Left lung (tissue), 10 donors: Measurements from ENCODE around the gene OTOP1. TPM values are rescaled to one million over a fixed set of nuclear protein-coding genes. Genes with fewer than 3 reads are reported as not detected.
"Not testable (repeated sequence)": the region's sequence is repeated elsewhere in the genome, so short reads cannot be mapped to it uniquely, and the experiment has no call there.

Experiments used
- ATAC-seq: fragments of 200-7000 bp; cut with Tn5 transposase; one replicate; pipeline ENCODE4 v1.9.1; 2020; ENCODE audit warnings: moderate library complexity
- DNase-seq, 4 donors: peaks; one replicate each; pipeline ENCODE4 v3.0.0-alpha.2; 2013 to 2020
- H3K27ac ChIP-seq, 2 donors: fragments of 200-600 bp; sonication (generic) in 1 of 2; one replicate each; pipeline versions ENCODE4 v1.5.0 to v1.8.0; 2020 to 2021
- H3K27me3 ChIP-seq, 2 donors: fragments of 200-600 bp; sonication (generic) in 1 of 2; one replicate each; pipeline versions ENCODE4 v1.5.0 to v1.8.0; 2020 to 2021
- H3K36me3 ChIP-seq, 2 donors: fragments of 200-600 bp; sonication (generic) in 1 of 2; one replicate each; pipeline versions ENCODE4 v1.5.0 to v1.8.0; 2020 to 2021
- H3K4me1 ChIP-seq, 2 donors: fragments of 200-600 bp; one replicate each; pipeline ENCODE4 v1.8.0; 2021
- H3K4me3 ChIP-seq, 2 donors: fragments of 200-600 bp; sonication (generic) in 1 of 2; one replicate each; pipeline versions ENCODE4 v1.5.0 to v1.8.0; 2020 to 2021; ENCODE audit warnings: mild to moderate bottlenecking in 1 of 2
- H3K9me3 ChIP-seq, 2 donors: fragments of 200-600 bp; sonication (generic) in 1 of 2; one replicate each; pipeline versions ENCODE4 v1.5.0 to v1.8.0; 2020 to 2021
- intact Hi-C, 2 donors: fragments of 100-400 bp; cut with DNase I; formaldehyde crosslinking; loops; one replicate each; pipeline versions ENCODE4 v1.11.2 to v1.14.2; 2022
- polyA plus RNA-seq, 6 donors: library from polyadenylated mRNA; unstranded; fragments of 120-200 nt; gene quantifications; one replicate each; pipeline ENCODE4 v1.2.1, GENCODE V29; 2013; ENCODE audit not compliant: insufficient read length in 6 of 6
- total RNA-seq, 2 donors: library from RNA; stranded (reverse); fragmentation: NEBNext Ultra II Directional; extraction: Animal tissue kit (Norgen Biotek cat#: 25700); gene quantifications; one replicate each; pipeline ENCODE4 v1.2.1, GENCODE V29; 2021
- TF ChIP-seq, protein P1 (sequence below), 2 donors: fragments of 200-600 bp; sonication (generic) in 1 of 2; IDR thresholded peaks; one replicate each; pipeline versions ENCODE4 v1.5.0 to v1.8.0; 2021; ENCODE audit warnings: antibody characterized with exemption in 2 of 2
- donor health status: DM: no; HTN: yes; CAD: no.
- donor health status: DM: no; HTN: no; CAD: no.

Gene OTOP1
- total and polyA plus RNA-seq, 8 donors, result not detected

DNA sequence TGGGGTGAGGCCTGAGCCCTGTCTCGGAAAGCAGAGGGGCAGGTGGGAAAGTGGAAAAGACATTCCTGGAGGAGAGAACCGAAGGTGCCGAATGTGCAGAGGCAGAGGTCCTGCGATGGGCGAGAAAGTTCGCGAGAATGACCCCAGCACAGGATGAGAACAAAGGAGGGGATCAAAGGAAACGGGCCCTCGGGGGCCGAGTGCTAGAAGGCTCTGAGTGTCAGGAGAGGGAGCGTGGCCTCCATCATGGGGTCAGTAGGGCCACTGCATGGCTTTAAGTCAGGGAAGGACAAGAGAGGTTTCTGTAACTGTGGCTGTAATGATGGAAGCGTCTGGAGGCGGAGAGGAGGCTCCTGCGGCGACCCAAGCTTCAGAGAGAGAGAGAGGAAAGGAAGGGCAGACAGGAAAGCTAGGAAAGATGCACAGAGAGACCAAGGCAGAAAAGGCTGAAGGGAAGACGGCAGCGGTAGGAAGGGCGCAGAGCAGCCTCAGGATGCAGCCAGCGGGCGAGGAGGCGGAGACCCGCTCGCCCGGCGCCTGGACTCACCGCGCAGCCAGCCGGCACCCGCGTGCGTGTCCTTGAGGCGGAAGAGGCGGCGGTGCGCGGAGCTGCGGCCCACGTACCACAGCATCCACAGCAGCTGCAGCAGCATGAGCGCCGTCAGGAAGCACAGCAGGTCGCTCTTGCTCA lies 669 bp downstream of the OTOP1 start:
- no peak for DNase-seq
- H3K27me3 ChIP-seq, result peaks cover 29 to 93% of the 10 kb centered on the region in 2 donors
- no peaks in the 10 kb centered on the region for H3K36me3 ChIP-seq
- TF ChIP-seq, protein P1, sequence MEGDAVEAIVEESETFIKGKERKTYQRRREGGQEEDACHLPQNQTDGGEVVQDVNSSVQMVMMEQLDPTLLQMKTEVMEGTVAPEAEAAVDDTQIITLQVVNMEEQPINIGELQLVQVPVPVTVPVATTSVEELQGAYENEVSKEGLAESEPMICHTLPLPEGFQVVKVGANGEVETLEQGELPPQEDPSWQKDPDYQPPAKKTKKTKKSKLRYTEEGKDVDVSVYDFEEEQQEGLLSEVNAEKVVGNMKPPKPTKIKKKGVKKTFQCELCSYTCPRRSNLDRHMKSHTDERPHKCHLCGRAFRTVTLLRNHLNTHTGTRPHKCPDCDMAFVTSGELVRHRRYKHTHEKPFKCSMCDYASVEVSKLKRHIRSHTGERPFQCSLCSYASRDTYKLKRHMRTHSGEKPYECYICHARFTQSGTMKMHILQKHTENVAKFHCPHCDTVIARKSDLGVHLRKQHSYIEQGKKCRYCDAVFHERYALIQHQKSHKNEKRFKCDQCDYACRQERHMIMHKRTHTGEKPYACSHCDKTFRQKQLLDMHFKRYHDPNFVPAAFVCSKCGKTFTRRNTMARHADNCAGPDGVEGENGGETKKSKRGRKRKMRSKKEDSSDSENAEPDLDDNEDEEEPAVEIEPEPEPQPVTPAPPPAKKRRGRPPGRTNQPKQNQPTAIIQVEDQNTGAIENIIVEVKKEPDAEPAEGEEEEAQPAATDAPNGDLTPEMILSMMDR (IDR thresholded peaks at IDR 0.05), result no peak
- intact Hi-C loops, result no loop called here
- no peaks in the 10 kb centered on the region for H3K9me3 ChIP-seq
- no peak overlapping the region for H3K4me3 ChIP-seq
- H3K4me1 ChIP-seq, result no peaks in the 10 kb centered on the region
- no peak overlapping the region for H3K27ac ChIP-seq
- ATAC-seq, result no peak

- Histone ChIP-seq H3K27ac (no peak overlapping the region), H3K4me3 (no peak overlapping the region), H3K36me3 (no peaks in the 10 kb centered on the region), H3K9me3 (no peaks in the 10 kb centered on the region), H3K4me1 (no peaks in the 10 kb centered on the region), H3K27me3 (peaks cover 0 to 31% of the 10 kb centered on the region in 2 donors)
- TF ChIP-seq, protein P1 (IDR thresholded peaks at IDR 0.05), result no peak
- intact Hi-C loops, result no loop called here
- DNase-seq (no peak), ATAC-seq (no peak)
Measured at GRCh38 chr4:4217113-4217512, 9.6 kb downstream of the OTOP1 start.

GRCh38 chr4:4216648-4217047 lies 10.1 kb downstream of the OTOP1 start:
- Histone ChIP-seq H3K36me3 (no peaks in the 10 kb centered on the region), H3K4me1 (no peaks in the 10 kb centered on the region), H3K9me3 (no peaks in the 10 kb centered on the region), H3K27ac (no peak overlapping the region), H3K27me3 (peaks cover 0 to 26% of the 10 kb centered on the region in 2 donors), H3K4me3 (no peak overlapping the region)
- intact Hi-C loops, result no loop called here
- ATAC-seq (no peak), DNase-seq (no peak)
- TF ChIP-seq, protein P1 (IDR thresholded peaks at IDR 0.05), result no peak

DNA sequence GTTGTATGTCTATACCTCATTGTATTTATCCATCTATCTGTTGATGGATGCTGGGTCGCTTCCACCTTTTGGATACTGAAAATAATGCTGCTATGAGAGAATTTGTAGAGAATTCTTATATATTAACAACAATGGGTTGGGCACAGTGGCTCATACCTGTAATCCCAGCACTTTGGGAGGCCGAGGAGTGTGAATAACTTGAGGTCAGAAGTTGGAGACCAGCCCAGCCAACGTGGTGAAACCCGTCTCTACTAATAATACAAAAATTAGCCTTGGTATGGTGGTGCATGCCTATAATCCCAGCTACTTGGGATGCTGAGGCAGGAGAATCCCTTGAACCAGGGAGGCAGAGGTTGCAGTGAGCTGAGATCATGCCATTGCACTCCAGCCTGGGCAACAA lies 13.1 kb downstream of the OTOP1 start:
- DNase-seq, H3K4me1 ChIP-seq, H3K9me3 ChIP-seq, H3K36me3 ChIP-seq, H3K27ac ChIP-seq, ATAC-seq, H3K4me3 ChIP-seq, intact Hi-C loops: not testable (repeated sequence)
- H3K27me3 ChIP-seq, result peaks cover 0 to 25% of the 10 kb centered on the region in 2 donors

DNA sequence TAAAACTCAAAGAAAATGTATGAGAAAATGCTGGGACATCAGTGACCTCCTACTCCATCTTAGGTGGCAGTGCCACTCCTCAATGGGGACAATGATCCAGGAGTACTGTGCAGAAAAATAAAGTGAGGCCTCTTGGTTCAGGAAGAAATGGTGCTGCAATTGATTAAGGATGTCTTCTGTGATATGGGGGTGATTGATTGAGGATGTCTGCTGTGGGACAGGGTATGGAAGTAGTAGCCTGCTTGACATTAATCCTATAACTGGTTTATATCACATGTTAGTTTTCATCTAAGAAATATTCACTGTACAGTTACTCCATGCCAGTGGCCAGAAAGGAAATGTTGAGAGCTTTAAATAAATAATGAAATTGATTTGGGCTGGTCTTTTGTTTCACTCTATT lies 20.5 kb downstream of the OTOP1 start:
- peaks cover 0 to 60% of the 10 kb centered on the region in 2 donors for H3K27me3 ChIP-seq
- ATAC-seq (no peak), DNase-seq (no peak)
- H3K27ac ChIP-seq, result no peak overlapping the region
- intact Hi-C loops, result no loop called here
- no peaks in the 10 kb centered on the region for H3K4me1 ChIP-seq
- TF ChIP-seq, protein P1 (IDR thresholded peaks at IDR 0.05), result no peak
- no peaks in the 10 kb centered on the region for H3K36me3 ChIP-seq
- H3K4me3 ChIP-seq, result no peak overlapping the region
- no peaks in the 10 kb centered on the region for H3K9me3 ChIP-seq

DNA sequence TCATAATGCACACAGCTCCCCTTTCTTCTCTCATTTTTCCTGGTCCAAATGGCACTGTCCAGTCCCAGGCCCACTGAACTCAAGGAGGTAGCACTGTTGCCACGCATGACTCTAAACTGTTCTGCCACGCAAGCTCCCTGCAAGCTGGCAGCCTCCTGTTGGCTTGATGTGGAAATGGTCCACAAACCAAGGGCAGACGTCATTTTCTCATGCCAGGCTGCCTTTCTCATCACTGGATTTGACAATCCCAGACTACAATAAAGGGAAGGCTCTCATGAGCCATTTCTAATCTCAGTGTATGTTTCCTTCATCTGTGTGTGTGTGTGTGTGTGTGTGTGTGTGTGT lies 22.4 kb downstream of the OTOP1 start:
- DNase-seq (no peak), ATAC-seq (no peak)
- H3K4me1 ChIP-seq, result no peaks in the 10 kb centered on the region
- H3K4me3 ChIP-seq, result no peak overlapping the region
- H3K9me3 ChIP-seq, result no peaks in the 10 kb centered on the region
- TF ChIP-seq, protein P1 (IDR thresholded peaks at IDR 0.05), result no peak
- peaks cover 0 to 50% of the 10 kb centered on the region in 2 donors for H3K27me3 ChIP-seq
- no peak overlapping the region for H3K27ac ChIP-seq
- H3K36me3 ChIP-seq, result no peaks in the 10 kb centered on the region
- intact Hi-C loops, result no loop called here
